Central memory CD8-positive, alpha-beta T cell (primary cell): ENCODE data around the gene RIMS3.
"Not testable (repeated sequence)": the region's sequence is repeated elsewhere in the genome, so short reads cannot be mapped to it uniquely, and the experiment has no call there.

Experiments used
- ATAC-seq: fragments of 150-1000 bp; cut with Tn5 transposase; replicated peaks from 2 replicates; pipeline ENCODE4 v1.10.0; 2022; ENCODE audit warnings: mild to moderate bottlenecking, moderate FRiP score, moderate number of reproducible peaks; ENCODE audit not compliant: poor library complexity, severe bottlenecking; ENCODE audit errors: extremely low read depth
- DNase-seq, 2 donors: peaks; one replicate each; pipeline ENCODE4 v3.0.0; 2021; ENCODE audit warnings: low spot score in 2 of 2
- H3K27ac Mint-ChIP-seq: one replicate; pipeline ENCODE4 v1.8.0; 2022; ENCODE audit warnings: low read depth, mild to moderate bottlenecking, moderate library complexity, mixed read lengths
- H3K27me3 Mint-ChIP-seq: one replicate; pipeline ENCODE4 v1.8.0; 2022; ENCODE audit warnings: mixed read lengths
- H3K36me3 Mint-ChIP-seq: one replicate; pipeline ENCODE4 v1.8.0; 2022; ENCODE audit warnings: mild to moderate bottlenecking, moderate library complexity, mixed read lengths; ENCODE audit not compliant: insufficient read depth
- H3K4me1 Mint-ChIP-seq: one replicate; pipeline ENCODE4 v1.8.0; 2022; ENCODE audit warnings: mixed read lengths
- H3K4me3 Mint-ChIP-seq: one replicate; pipeline ENCODE4 v1.8.0; 2022; ENCODE audit warnings: mild to moderate bottlenecking, moderate library complexity, mixed read lengths
- H3K9me3 Mint-ChIP-seq: one replicate; pipeline ENCODE4 v1.8.0; 2022; ENCODE audit warnings: mixed read lengths

RIMS3 gene

GRCh38 chr1:40629546-40629945 lies 35.9 kb downstream of the RIMS3 start:
- not testable (repeated sequence) for H3K9me3 Mint-ChIP-seq, H3K36me3 Mint-ChIP-seq, DNase-seq, H3K27me3 Mint-ChIP-seq
- peaks cover 29% of the 10 kb centered on the region for H3K4me1 Mint-ChIP-seq
- peak; percentile 64 for ATAC-seq
- peak overlapping the region; percentile 94 for H3K27ac Mint-ChIP-seq
- H3K4me3 Mint-ChIP-seq = peak overlapping the region; percentile 50

- Mint-ChIP-seq H3K4me1 (peaks cover 29% of the 10 kb centered on the region), H3K27ac (peak overlapping the region; percentile 72), H3K4me3 (no peak overlapping the region), H3K36me3 (peaks cover 6% of the 10 kb centered on the region), H3K27me3 (no peaks in the 10 kb centered on the region), H3K9me3 (no peaks in the 10 kb centered on the region)
- ATAC-seq (no peak), DNase-seq (no peak)
Observed at GRCh38 chr1:40628903-40629292, 36.6 kb downstream of the RIMS3 start.

- ATAC-seq = peak; percentile 77
- no peaks in the 10 kb centered on the region for H3K27me3 Mint-ChIP-seq
- peak overlapping the region; percentile 72 for H3K27ac Mint-ChIP-seq
- peaks cover 6% of the 10 kb centered on the region for H3K36me3 Mint-ChIP-seq
- no peak overlapping the region for H3K4me3 Mint-ChIP-seq
- H3K4me1 Mint-ChIP-seq = peaks cover 29% of the 10 kb centered on the region
- DNase-seq = no peak
- H3K9me3 Mint-ChIP-seq = no peaks in the 10 kb centered on the region
Observed at GRCh38 chr1:40627987-40628902, 37.2 kb downstream of the RIMS3 start.

- H3K9me3 Mint-ChIP-seq = no peaks in the 10 kb centered on the region
- no peak for ATAC-seq
- peaks cover 29% of the 10 kb centered on the region for H3K4me1 Mint-ChIP-seq
- peaks cover 4% of the 10 kb centered on the region for H3K36me3 Mint-ChIP-seq
- H3K27me3 Mint-ChIP-seq = no peaks in the 10 kb centered on the region
- no peak for DNase-seq
- no peak overlapping the region for H3K27ac Mint-ChIP-seq
- no peak overlapping the region for H3K4me3 Mint-ChIP-seq
Observed at GRCh38 chr1:40626383-40626770, 39.1 kb downstream of the RIMS3 start.

GRCh38 chr1:40625476-40626382 lies 39.8 kb downstream of the RIMS3 start:
- no peak for ATAC-seq

GRCh38 chr1:40625076-40625475 lies 40.4 kb downstream of the RIMS3 start:
- ATAC-seq (no peak), DNase-seq (no peak)
- Mint-ChIP-seq H3K4me3 (no peak overlapping the region), H3K4me1 (peaks cover 22% of the 10 kb centered on the region), H3K27ac (no peak overlapping the region), H3K9me3 (no peaks in the 10 kb centered on the region), H3K36me3 (peaks cover 4% of the 10 kb centered on the region), H3K27me3 (no peaks in the 10 kb centered on the region)

More at GRCh38 chr1:40625476-40626382, 39.8 kb downstream of the RIMS3 start:
- Mint-ChIP-seq H3K27ac (no peak overlapping the region), H3K36me3 (peaks cover 4% of the 10 kb centered on the region), H3K27me3 (no peaks in the 10 kb centered on the region), H3K4me3 (no peak overlapping the region), H3K4me1 (peaks cover 29% of the 10 kb centered on the region), H3K9me3 (no peaks in the 10 kb centered on the region)
- no peak for DNase-seq

GRCh38 chr1:40622936-40623629 lies 42.4 kb downstream of the RIMS3 start:
- H3K4me3 Mint-ChIP-seq = no peak overlapping the region
- no peak for ATAC-seq
- no peak for DNase-seq
- no peaks in the 10 kb centered on the region for H3K9me3 Mint-ChIP-seq
- no peaks in the 10 kb centered on the region for H3K36me3 Mint-ChIP-seq
- H3K27me3 Mint-ChIP-seq = no peaks in the 10 kb centered on the region
- H3K4me1 Mint-ChIP-seq = peaks cover 2% of the 10 kb centered on the region
- H3K27ac Mint-ChIP-seq = no peak overlapping the region

GRCh38 chr1:40621821-40622450 lies 43.5 kb downstream of the RIMS3 start:
- H3K36me3 Mint-ChIP-seq = peaks cover 2% of the 10 kb centered on the region

GRCh38 chr1:40620586-40621210 lies 44.8 kb downstream of the RIMS3 start:
- no peak overlapping the region for H3K27ac Mint-ChIP-seq

More at GRCh38 chr1:40621821-40622450, 43.5 kb downstream of the RIMS3 start:
- H3K27ac Mint-ChIP-seq = no peak overlapping the region
- DNase-seq = no peak
- H3K4me3 Mint-ChIP-seq = no peak overlapping the region
- no peaks in the 10 kb centered on the region for H3K9me3 Mint-ChIP-seq
- no peaks in the 10 kb centered on the region for H3K27me3 Mint-ChIP-seq
- H3K4me1 Mint-ChIP-seq = no peaks in the 10 kb centered on the region
- no peak for ATAC-seq

GRCh38 chr1:40620150-40620549 lies 45.3 kb downstream of the RIMS3 start:
- H3K9me3 Mint-ChIP-seq = no peaks in the 10 kb centered on the region
- DNase-seq (no peak), ATAC-seq (no peak)
- H3K4me1 Mint-ChIP-seq = no peaks in the 10 kb centered on the region
- no peak overlapping the region for H3K4me3 Mint-ChIP-seq
- peaks cover 2% of the 10 kb centered on the region for H3K36me3 Mint-ChIP-seq
- H3K27me3 Mint-ChIP-seq = no peaks in the 10 kb centered on the region
- H3K27ac Mint-ChIP-seq = no peak overlapping the region

More at GRCh38 chr1:40620586-40621210, 44.8 kb downstream of the RIMS3 start:
- Mint-ChIP-seq H3K4me3 (no peak overlapping the region), H3K27me3 (no peaks in the 10 kb centered on the region), H3K9me3 (no peaks in the 10 kb centered on the region), H3K36me3 (peaks cover 2% of the 10 kb centered on the region), H3K4me1 (no peaks in the 10 kb centered on the region)
- ATAC-seq (no peak), DNase-seq (no peak)

GRCh38 chr1:40618108-40618507 lies 47.4 kb downstream of the RIMS3 start:
- Mint-ChIP-seq H3K4me3 (no peak overlapping the region), H3K27me3 (no peaks in the 10 kb centered on the region), H3K36me3 (peaks cover 2% of the 10 kb centered on the region), H3K4me1 (no peaks in the 10 kb centered on the region), H3K27ac (no peak overlapping the region), H3K9me3 (no peaks in the 10 kb centered on the region)
- ATAC-seq = no peak
- DNase-seq = no peak
